C4-2B (cell line): Measurements from ENCODE around the gene MAN1A1.

ENCODE experiments used
- H3K27ac ChIP-seq: fragments of 450-650 bp; 2 replicates; pipeline ENCODE4 v1.5.1; 2017
- ZFX ChIP-seq: fragments of 450-650 bp; IDR thresholded peaks from 2 replicates; pipeline ENCODE4 v1.6.1; 2017
- TF ChIP-seq, protein P1 (sequence below): fragments of 450-650 bp; conservative IDR thresholded peaks from 2 replicates; pipeline ENCODE4 v1.5.1; 2017; ENCODE audit warnings: mild to moderate bottlenecking

The MAN1A1 gene

DNA sequence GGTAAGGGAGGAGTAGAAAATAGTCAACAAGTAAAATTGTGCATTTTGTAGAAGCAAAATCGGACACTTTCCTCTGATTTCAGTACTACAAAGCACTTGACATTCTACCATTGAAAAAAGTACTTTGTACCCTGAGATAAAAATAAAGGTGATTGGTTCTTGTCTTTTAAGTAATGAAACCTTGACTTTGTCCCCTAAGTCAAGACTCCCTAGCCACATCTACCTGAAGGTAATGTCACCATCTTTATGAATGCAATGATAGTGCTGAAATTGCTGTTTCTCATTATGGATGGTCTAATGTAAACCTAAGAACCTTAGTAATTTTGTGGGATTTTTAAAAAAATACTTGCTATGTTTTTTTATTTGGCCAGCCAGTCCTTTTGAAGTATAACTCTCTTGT is 2.4 kb upstream of the MAN1A1 start:
- no peak for TF ChIP-seq ZFX
- TF ChIP-seq, protein P1, sequence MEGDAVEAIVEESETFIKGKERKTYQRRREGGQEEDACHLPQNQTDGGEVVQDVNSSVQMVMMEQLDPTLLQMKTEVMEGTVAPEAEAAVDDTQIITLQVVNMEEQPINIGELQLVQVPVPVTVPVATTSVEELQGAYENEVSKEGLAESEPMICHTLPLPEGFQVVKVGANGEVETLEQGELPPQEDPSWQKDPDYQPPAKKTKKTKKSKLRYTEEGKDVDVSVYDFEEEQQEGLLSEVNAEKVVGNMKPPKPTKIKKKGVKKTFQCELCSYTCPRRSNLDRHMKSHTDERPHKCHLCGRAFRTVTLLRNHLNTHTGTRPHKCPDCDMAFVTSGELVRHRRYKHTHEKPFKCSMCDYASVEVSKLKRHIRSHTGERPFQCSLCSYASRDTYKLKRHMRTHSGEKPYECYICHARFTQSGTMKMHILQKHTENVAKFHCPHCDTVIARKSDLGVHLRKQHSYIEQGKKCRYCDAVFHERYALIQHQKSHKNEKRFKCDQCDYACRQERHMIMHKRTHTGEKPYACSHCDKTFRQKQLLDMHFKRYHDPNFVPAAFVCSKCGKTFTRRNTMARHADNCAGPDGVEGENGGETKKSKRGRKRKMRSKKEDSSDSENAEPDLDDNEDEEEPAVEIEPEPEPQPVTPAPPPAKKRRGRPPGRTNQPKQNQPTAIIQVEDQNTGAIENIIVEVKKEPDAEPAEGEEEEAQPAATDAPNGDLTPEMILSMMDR, result no peak
- H3K27ac ChIP-seq, result no peak overlapping the region

DNA sequence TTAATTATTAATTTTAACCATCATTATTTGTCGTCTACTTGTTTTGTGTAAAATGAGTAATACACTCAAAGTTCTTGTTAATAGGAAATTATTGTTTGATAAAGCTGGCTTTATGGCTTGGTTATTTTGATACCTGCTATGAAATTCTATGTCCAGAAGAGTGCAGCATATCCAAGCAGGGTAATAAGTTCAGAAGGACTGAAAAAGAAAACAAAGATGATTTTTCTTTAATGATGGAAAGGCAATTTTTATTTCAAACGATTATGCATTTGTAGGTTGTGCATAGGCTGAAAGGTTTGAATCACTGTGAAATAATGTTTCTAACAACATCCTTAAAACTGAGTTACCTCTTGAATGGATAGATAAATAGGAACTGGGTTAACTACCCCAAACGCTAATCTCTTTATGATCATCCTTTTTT is 1.4 kb upstream of the MAN1A1 start:
- H3K27ac ChIP-seq, result no peak overlapping the region

DNA sequence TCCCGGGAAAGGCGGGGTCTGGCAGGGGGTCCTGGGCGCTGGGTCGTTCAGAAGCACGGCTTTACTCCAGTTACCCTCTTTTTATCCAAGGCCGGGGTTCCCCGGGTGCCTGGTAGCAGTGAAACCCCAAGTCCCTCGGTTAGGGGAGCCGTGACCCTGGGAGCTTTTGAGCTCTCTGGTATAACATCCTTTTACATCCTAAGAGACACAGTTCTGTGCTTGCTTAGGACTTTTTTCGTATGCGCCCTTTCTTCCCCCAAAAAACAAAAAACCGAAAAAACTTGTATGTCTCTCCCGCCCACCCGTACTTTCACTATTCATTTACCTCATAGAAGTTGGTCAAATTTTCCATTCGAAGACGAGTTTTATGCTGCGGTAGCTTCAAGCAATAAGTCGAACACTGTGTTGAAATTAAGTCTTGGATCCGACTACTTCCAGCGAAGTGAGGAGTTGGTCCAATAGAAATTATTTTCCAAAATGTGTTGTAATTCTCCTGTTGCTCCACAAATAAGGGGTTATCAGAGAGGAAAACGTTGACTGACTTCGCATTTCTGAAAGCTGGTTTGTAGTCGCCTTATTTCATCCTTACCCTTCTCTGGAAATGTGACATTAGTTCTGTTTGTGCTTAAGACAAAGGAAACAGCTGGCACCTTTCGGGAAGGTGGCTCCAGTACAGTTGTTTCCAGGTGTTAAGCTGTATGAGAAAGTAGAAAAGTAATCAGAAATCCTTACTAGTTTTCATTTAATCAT is 816 bp upstream of the MAN1A1 start:
- H3K27ac ChIP-seq, result peak overlapping the region; percentile 21; the same call in 1 of the 2 replicates
- TF ChIP-seq ZFX, result no peak

More for the DNA sequence above, 1.4 kb upstream of the MAN1A1 start:
- TF ChIP-seq, protein P1, result peak; percentile 72
- TF ChIP-seq ZFX, result no peak

DNA sequence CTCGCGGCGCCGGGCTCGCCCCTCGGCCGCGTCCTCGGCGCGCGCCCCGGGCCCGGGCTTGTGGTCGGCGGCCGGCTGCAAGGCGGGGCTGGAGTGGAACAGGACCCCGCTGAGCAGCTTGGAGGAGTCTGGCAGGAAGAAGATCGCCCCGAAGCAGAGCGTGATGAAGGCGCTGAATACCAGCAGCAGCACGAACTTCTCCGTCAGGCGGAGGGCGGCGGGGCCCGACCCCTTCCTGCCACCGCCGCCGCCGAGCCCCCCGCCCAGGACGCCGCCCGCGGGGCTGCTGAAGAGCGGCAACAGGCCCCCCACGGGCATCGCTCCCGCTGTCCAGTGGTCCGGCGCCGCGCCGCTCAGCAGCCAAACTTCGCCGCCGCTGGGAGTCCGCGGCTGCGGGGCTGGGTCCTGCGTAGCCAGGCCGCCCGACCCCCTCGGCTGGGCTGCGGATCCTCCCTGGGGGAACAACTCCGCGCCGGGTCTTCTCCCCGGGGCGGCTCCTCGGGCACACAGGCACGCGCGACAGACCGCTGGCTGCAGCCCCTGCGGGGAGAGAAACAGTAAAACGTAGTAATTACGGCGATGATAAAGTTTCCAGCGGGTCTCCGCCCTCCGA is 707 bp downstream of the MAN1A1 start:
- TF ChIP-seq, protein P1, result no peak
- TF ChIP-seq ZFX, result no peak
- peak overlapping the region; percentile 21; the same call in 1 of the 2 replicates for H3K27ac ChIP-seq

DNA sequence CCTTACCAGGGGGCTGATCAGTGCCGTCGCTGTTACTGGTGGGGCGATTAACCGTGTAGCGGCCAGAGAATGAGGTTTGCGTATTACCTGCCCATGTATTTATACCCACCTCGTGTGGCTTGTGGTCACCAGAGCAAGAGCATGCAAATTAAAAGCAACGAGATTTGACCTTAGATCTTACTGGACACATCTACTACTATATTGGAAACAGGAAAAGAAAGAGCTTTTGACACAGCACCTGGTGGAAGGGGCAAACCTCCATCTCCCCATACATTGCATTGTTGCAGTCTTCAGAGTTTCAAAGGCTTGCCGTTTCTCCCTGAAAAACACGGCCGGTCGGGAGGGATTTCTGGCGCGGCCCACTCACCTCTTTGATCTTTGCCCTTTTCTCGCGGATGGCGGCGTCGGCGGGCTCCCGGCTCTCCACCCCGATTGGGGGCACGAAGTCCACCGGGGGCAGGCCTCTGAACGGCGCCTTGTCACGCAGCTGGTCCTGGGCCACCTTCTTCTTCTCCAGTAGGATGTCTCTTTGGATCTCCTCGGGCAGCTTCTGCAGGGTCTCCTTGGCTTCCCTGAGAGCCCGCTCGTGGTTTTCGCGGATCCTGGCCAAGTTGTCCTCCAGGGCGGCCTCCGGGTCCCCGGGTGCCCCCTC is 1.3 kb downstream of the MAN1A1 start:
- H3K27ac ChIP-seq, result peak overlapping the region; percentile 8; the same call in 1 of the 2 replicates
- no peak for TF ChIP-seq ZFX
- TF ChIP-seq, protein P1, result no peak

DNA sequence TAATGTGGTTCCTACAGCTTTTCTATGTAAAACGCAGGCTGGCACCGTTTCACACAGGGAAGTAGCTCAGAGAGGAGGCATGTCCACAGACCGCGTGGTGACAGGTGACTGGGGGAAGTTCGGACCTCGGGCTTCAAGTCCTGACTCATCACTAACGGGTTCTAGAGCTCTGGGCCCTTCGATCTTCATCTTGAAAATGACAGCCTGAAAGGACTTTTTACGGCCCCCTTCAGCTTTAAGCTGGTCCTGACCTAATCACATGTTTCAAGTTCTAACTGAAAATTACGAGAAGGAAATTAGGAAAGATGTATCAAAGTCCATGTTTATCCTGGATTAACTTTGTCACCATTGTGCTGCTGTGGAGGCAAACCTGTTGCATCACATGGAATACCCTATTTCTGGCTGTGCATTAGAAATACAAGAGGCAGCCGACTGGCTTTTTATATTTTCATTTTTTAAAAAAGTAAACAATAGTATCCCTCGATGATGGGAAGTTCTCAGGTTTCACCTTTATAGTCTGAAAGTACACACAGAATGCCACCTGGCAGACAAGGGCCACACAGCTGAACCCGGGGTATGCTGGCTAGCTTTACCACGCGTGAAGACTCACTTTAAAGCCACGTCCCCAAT is 2.0 kb downstream of the MAN1A1 start:
- peak overlapping the region; percentile 8; the same call in 1 of the 2 replicates for H3K27ac ChIP-seq
- TF ChIP-seq, protein P1, result no peak
- no peak for TF ChIP-seq ZFX

DNA sequence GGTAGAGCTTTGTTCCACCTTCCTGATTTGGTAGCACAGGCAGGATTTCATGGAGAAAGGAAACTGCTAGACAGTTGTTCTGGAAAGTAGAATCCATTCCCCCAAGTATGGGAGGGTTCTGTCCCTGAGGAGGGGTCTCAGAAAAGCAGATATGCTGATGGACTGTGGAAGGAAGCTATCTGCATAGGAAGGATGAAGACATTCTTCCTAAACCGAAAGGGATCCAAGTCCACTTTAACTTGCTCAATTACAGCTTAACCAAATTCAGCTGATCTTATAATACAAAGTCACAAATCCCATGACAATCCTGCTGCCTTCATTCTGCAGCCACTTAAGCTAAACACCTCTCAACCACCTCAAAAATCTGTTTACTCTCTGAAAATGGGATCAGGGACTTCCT is 2.6 kb downstream of the MAN1A1 start:
- no peak overlapping the region for H3K27ac ChIP-seq
- TF ChIP-seq, protein P1, result no peak
- no peak for TF ChIP-seq ZFX
